Measurements from ENCODE around the gene EGR4. TPM values are rescaled to one million over a fixed set of nuclear protein-coding genes. Genes with fewer than 3 reads are reported as not detected.
"Not testable (repeated sequence)": the region's sequence is repeated elsewhere in the genome, so short reads cannot be mapped to it uniquely, and the experiment has no call there.

EGR4 gene
- total and polyA plus RNA-seq, 7 donors, result not detected

DNA sequence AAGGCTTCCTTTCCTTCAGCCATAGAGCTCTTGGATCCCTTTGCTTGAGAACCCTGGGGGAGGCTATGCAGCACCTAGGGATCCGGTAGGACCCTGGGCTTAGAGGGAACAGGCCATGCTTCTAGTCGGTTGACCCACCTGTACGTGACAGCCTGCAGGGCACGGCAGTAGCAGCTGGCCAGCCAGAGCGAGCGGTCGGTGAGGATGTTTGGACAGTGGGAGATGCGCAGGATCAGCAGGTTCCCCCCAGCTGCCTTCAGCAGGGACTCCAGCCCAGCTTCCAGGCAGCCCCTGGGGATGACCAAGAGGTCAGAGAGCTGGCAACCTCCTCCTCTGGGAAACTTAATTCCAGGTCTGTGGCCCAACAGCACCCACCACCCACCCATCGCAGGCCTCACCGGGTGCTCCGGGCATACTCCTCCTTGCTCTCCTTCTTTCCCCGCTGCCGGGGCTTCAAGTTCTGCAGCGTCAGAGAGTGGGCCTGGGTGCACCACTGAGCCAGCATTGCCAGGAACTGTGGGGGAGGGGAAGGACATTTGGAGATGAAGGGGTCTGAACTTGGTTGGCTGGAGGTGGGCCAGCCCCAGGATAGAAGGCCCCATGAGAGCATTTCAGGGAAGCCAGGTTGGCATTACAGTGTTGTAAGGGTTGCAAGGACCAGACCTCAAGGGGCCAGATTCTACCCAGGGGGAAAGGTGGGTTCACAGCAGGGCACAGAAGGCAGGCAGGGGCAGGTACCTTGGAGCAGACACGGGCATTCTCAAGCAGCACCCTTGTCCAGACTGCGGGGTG, 29.6 kb downstream of the EGR4 start:
- H3K27ac ChIP-seq, result no peak overlapping the region
- H3K9me3 ChIP-seq, result no peaks in the 10 kb centered on the region
- 89 to 92% (median 90%) methylated on average over 13 to 16 of the region's 16 CpGs for WGBS, 3 donors
- no peaks in the 10 kb centered on the region for H3K36me3 ChIP-seq (ENCODE audit: insufficient read depth in 1 of 2, low read depth in 1 of 2)
- peaks cover 0 to 28% (median 12%) of the 10 kb centered on the region in 3 donors for H3K27me3 ChIP-seq (ENCODE audit: insufficient read depth in 3 of 3, low read length in 2 of 3)
- ATAC-seq, result no peak
- DNase-seq, result no peak
- intact Hi-C loops (cut with DNase I), result no loop called here
- H3K4me1 ChIP-seq, result no peaks in the 10 kb centered on the region
- no peak overlapping the region for H3K4me3 ChIP-seq
- TF ChIP-seq, protein P1, sequence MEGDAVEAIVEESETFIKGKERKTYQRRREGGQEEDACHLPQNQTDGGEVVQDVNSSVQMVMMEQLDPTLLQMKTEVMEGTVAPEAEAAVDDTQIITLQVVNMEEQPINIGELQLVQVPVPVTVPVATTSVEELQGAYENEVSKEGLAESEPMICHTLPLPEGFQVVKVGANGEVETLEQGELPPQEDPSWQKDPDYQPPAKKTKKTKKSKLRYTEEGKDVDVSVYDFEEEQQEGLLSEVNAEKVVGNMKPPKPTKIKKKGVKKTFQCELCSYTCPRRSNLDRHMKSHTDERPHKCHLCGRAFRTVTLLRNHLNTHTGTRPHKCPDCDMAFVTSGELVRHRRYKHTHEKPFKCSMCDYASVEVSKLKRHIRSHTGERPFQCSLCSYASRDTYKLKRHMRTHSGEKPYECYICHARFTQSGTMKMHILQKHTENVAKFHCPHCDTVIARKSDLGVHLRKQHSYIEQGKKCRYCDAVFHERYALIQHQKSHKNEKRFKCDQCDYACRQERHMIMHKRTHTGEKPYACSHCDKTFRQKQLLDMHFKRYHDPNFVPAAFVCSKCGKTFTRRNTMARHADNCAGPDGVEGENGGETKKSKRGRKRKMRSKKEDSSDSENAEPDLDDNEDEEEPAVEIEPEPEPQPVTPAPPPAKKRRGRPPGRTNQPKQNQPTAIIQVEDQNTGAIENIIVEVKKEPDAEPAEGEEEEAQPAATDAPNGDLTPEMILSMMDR (IDR thresholded peaks at IDR 0.05), result no peak

DNA sequence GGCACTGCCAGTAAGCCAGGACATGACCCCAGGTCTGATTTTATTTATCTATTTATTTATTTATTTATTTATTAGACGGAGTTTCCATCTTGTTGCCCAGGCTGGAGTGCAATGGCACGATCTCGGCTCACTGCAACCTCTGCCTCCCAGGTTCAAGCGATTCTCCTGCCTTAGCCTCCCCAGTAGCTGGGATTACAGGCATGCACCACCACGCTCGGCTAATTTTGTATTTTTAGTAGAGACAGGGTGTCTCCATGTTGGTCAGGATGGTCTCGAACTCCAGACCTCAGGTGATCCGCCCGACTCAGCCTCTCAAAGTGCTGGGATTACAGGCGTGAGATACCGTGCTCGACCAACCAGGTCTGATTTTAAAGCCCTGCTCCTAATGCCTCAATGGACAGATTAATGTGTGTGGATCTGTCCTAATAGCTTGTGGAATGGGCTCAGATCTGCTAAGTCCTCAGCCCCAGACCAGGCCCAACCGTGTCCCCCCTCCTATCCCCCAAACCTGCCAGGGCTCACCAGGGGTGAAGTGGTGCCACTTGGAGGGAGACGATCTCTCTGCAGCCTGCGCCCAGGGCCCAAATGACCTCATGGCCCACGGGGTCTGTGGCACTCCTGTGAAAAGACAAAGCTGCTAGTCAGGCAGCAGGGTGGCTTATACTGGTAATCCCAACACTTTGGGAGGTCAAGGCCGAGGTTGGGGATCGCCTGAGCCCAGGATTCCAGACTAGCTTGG, 30.5 kb downstream of the EGR4 start:
- 88 to 92% (median 89%) methylated on average over 18 of the region's 18 CpGs for WGBS, 3 donors
- H3K9me3 ChIP-seq; H3K4me1 ChIP-seq; intact Hi-C loops (cut with DNase I); ATAC-seq; H3K4me3 ChIP-seq; DNase-seq; H3K27ac ChIP-seq; H3K36me3 ChIP-seq (ENCODE audit: insufficient read depth in 1 of 2, low read depth in 1 of 2): not testable (repeated sequence)
- H3K27me3 ChIP-seq (ENCODE audit: insufficient read depth in 3 of 3, low read length in 2 of 3), result peaks cover 0 to 20% (median 7%) of the 10 kb centered on the region in 3 donors

DNA sequence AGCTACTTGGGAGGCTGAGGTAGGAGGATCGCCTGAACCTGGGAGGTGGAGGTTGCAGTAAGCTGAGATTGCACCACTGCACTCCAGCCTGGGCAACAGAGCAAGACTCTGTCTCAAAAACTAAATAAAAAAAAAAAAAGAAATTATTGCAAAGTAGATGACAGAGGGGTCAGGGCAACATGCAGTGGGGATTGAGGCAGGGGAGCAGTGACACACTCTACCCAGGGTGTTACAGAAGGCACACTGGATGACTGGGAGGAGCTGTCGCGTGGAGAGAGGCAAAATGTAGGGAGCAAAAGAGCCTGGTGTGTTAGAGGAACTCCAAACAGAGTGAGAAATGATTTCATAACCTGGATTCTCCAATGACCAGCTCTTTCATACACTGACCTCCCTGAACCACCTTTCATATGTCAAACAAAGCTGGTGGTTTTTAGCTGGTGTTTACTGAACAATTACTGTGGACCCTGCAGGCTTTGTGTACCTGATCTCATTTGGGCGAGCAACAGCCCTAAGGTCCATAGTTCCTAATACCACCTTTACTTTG, 31.2 kb downstream of the EGR4 start:
- Histone ChIP-seq H3K27me3 (ENCODE audit: insufficient read depth in 3 of 3, low read length in 2 of 3) (peaks cover 0 to 13% (median 7%) of the 10 kb centered on the region in 3 donors), H3K4me3 (no peak overlapping the region), H3K27ac (no peak overlapping the region), H3K36me3 (ENCODE audit: insufficient read depth in 1 of 2, low read depth in 1 of 2) (no peaks in the 10 kb centered on the region), H3K4me1 (no peaks in the 10 kb centered on the region), H3K9me3 (no peaks in the 10 kb centered on the region)
- intact Hi-C loops (cut with DNase I), result no loop called here
- no peak for ATAC-seq
- TF ChIP-seq, protein P1 (IDR thresholded peaks at IDR 0.05), result no peak
- no peak for DNase-seq
- 88 to 89% (median 88%) methylated on average over 4 of the region's 4 CpGs for WGBS, 3 donors

DNA sequence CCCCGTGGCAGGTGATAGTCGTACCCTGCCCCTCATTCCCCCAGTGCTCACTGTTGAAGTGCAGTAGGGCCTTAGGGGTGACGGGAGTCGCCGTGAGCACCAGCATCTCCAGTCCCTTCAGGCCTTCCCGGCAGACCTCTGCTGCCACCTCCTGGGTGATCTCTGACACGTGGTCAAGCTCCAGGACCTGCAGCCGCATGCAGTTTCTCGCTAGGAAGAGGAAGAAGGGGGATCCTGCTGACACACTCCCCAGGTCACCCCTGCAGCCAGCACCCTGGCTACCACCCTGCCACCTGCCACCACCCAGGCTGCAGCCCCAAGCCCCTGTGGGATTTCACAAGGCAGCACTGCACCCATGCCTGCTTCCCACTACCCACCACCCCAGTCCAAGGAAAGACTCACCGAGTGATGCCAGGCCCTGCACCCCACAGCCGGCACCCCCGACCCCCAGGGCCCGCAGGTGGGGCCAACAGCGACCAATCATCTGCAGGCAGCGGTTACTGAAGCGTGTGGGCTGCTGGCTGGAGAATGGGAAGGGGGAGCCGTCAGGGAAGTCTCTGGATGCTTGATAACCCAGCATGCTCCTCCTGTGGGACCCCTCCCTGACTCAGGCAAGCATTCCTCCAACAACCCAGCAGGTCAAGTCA, 32.9 kb downstream of the EGR4 start:
- Histone ChIP-seq H3K4me1 (no peaks in the 10 kb centered on the region), H3K4me3 (no peak overlapping the region), H3K27ac (no peak overlapping the region), H3K36me3 (ENCODE audit: insufficient read depth in 1 of 2, low read depth in 1 of 2) (no peaks in the 10 kb centered on the region), H3K27me3 (ENCODE audit: insufficient read depth in 3 of 3, low read length in 2 of 3) (no peaks in the 10 kb centered on the region), H3K9me3 (no peaks in the 10 kb centered on the region)
- ATAC-seq (peak; percentile 76 to 86 (median 80)), DNase-seq (peak; percentile 44 to 54)
- WGBS, 3 donors, result 26 to 28% (median 26%) methylated on average over 15 to 17 of the region's 17 CpGs
- intact Hi-C loops (cut with DNase I), result no loop called here
- TF ChIP-seq, protein P1 (IDR thresholded peaks at IDR 0.05), result peak; percentile 58
